H1 (cell line): ENCODE results near the gene ORMDL2.

Experiments used
- POLR2A ChIP-seq, 2 experiments: IDR thresholded peaks; 1 replicate in 1 of 2; 2 replicates in 1 of 2; pipeline ENCODE4 v1.6.1; 2011; ENCODE audit warnings: low read depth in 2 of 2, low read length in 2 of 2, mild to moderate bottlenecking in 2 of 2; ENCODE audit errors: control extremely low read depth in 1 of 2
- POLR2AphosphoS5 ChIP-seq: IDR thresholded peaks from 2 replicates; pipeline ENCODE4 v1.6.1; 2011; ENCODE audit warnings: low read depth, low read length
- TAF1 ChIP-seq: IDR thresholded peaks from 2 replicates; pipeline ENCODE4 v1.6.1; 2011; ENCODE audit warnings: mild to moderate bottlenecking, low read depth, low read length
- TF ChIP-seq, protein P1 (sequence below), 3 experiments: IDR thresholded peaks; 1 replicate in 2 of 3; 2 replicates in 1 of 3; pipeline versions ENCODE4 v1.5.1 to v1.6.1; 2011; ENCODE audit warnings: low read length in 3 of 3, mild to moderate bottlenecking in 3 of 3, inconsistent platforms in 2 of 3, low read depth in 1 of 3, moderate library complexity in 1 of 3; ENCODE audit not compliant: insufficient read depth in 1 of 3; ENCODE audit errors: control extremely low read depth in 1 of 3

DNA sequence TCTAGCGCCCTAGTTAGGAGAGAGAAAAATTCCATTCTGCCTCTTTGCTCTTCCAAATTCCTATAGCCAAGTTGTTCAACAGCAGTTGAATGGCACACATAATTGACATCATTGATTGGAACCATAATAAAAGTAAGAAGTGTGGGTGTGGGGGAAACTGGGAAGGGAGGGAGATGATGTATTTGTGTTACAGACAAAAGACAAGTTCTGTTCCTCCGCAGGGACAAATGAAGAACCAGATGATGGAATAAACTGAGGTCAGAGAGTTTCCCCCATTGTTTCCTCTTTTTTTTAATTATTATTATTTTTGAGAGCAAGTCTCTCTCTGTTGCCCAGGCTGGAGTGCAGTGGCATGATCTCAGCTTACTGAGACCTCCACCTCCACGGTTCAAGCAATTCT is 40.0 kb upstream of the ORMDL2 start:
- TF ChIP-seq POLR2A (IDR thresholded peaks at IDR 0.05; ENCODE audit: control extremely low read depth in 1 of 2, low read depth in 2 of 2, low read length in 2 of 2) (no peak), POLR2AphosphoS5 (no peak), TAF1 (no peak)
- TF ChIP-seq, protein P1, sequence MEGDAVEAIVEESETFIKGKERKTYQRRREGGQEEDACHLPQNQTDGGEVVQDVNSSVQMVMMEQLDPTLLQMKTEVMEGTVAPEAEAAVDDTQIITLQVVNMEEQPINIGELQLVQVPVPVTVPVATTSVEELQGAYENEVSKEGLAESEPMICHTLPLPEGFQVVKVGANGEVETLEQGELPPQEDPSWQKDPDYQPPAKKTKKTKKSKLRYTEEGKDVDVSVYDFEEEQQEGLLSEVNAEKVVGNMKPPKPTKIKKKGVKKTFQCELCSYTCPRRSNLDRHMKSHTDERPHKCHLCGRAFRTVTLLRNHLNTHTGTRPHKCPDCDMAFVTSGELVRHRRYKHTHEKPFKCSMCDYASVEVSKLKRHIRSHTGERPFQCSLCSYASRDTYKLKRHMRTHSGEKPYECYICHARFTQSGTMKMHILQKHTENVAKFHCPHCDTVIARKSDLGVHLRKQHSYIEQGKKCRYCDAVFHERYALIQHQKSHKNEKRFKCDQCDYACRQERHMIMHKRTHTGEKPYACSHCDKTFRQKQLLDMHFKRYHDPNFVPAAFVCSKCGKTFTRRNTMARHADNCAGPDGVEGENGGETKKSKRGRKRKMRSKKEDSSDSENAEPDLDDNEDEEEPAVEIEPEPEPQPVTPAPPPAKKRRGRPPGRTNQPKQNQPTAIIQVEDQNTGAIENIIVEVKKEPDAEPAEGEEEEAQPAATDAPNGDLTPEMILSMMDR (IDR thresholded peaks at IDR 0.05; ENCODE audit: control extremely low read depth in 1 of 3, insufficient read depth in 1 of 3, low read depth in 1 of 3, low read length in 3 of 3) = no peak
